HEK293 (cell line): ENCODE data around the gene ZER1.

ENCODE experiments used
- CTCF ChIA-PET: fragments of 350-600 bp; formaldehyde crosslinking; extraction: SDS; loops from one replicate; lab custom pipeline; 2021; ENCODE audit warnings: antibody characterized with exemption; lab: Yijun Ruan, JAX
- POLR2A ChIA-PET: fragments of 300-600 bp; formaldehyde crosslinking; extraction: SDS; loops from one replicate; lab custom pipeline; 2020; ENCODE audit warnings: antibody characterized with exemption, inconsistent platforms; lab: Yijun Ruan, JAX
- H3K27ac ChIP-seq: fragments of 200-500 bp; sonication (Bioruptor generic); 2 replicates; pipeline ENCODE4 v1.5.1; 2014; ENCODE audit warnings: low read depth, low read length, control low read depth, inconsistent platforms; ENCODE audit errors: extremely low read depth
- H3K36me3 ChIP-seq, 2 experiments: fragments of 200-500 bp in 1 of 2; sonication (Bioruptor generic) in 1 of 2; 1 replicate in 1 of 2; 2 replicates in 1 of 2; pipeline ENCODE4 v1.5.1; 2014 to 2017; ENCODE audit warnings: inconsistent platforms in 2 of 2, low read length in 2 of 2; ENCODE audit not compliant: control insufficient read depth in 2 of 2, insufficient read depth in 1 of 2
- H3K4me1 ChIP-seq: fragments of 200-500 bp; sonication (Bioruptor generic); 2 replicates; pipeline ENCODE4 v1.5.1; 2014; ENCODE audit warnings: mild to moderate bottlenecking, low read length, inconsistent platforms; ENCODE audit not compliant: control insufficient read depth, insufficient read depth
- H3K4me3 ChIP-seq: 2 replicates; pipeline ENCODE4 v1.5.1; 2011; ENCODE audit warnings: low read depth, mild to moderate bottlenecking, control low read depth, low read length, moderate library complexity
- H3K9me3 ChIP-seq: fragments of 200-500 bp; sonication (Bioruptor generic); 2 replicates; pipeline ENCODE4 v1.5.1; 2014; ENCODE audit warnings: low read depth, low read length, inconsistent platforms; ENCODE audit not compliant: control insufficient read depth, insufficient read depth
- GLIS2 ChIP-seq: fragments of 450-650 bp; formaldehyde crosslinking; IDR thresholded peaks from 2 replicates; pipeline ENCODE4 v1.5.1; 2016; ENCODE audit warnings: missing biosample characterization, missing genetic modification characterization
- OVOL3 ChIP-seq: fragments of 450-650 bp; formaldehyde crosslinking; IDR thresholded peaks from 2 replicates; pipeline ENCODE4 v1.5.1; 2016; ENCODE audit warnings: missing biosample characterization, missing genetic modification characterization
- ZBTB7A ChIP-seq: fragments of 450-650 bp; formaldehyde crosslinking; IDR thresholded peaks from 2 replicates; pipeline ENCODE4 v1.5.1; 2016; ENCODE audit warnings: low read depth, missing biosample characterization, missing genetic modification characterization
- ZBTB8A ChIP-seq: fragments of 450-650 bp; formaldehyde crosslinking; IDR thresholded peaks from 2 replicates; pipeline ENCODE4 v1.5.1; 2016; ENCODE audit warnings: missing biosample characterization, missing genetic modification characterization
- ZIC2 ChIP-seq: fragments of 450-650 bp; formaldehyde crosslinking; IDR thresholded peaks from 2 replicates; pipeline ENCODE4 v1.5.1; 2016; ENCODE audit warnings: missing biosample characterization, missing genetic modification characterization
- ZNF19 ChIP-seq: fragments of 450-650 bp; formaldehyde crosslinking; IDR thresholded peaks from 2 replicates; pipeline ENCODE4; 2016; ENCODE audit warnings: missing biosample characterization, missing genetic modification characterization, low read depth
- ZNF341 ChIP-seq: fragments of 450-650 bp; formaldehyde crosslinking; IDR thresholded peaks from 2 replicates; pipeline ENCODE4; 2016; ENCODE audit warnings: low read depth, missing biosample characterization, missing genetic modification characterization
- ZNF394 ChIP-seq: fragments of 450-650 bp; formaldehyde crosslinking; IDR thresholded peaks from 2 replicates; pipeline ENCODE4 v1.5.1; 2016; ENCODE audit warnings: missing biosample characterization, missing genetic modification characterization, mild to moderate bottlenecking, moderate library complexity, borderline replicate concordance
- ZNF600 ChIP-seq: fragments of 450-650 bp; formaldehyde crosslinking; IDR thresholded peaks from 2 replicates; pipeline ENCODE4 v1.5.1; 2016; ENCODE audit warnings: missing biosample characterization, missing genetic modification characterization
- ZNF664 ChIP-seq: fragments of 450-650 bp; formaldehyde crosslinking; IDR thresholded peaks from 2 replicates; pipeline ENCODE4 v1.5.1; 2016; ENCODE audit warnings: missing biosample characterization, missing genetic modification characterization
- ZNF670 ChIP-seq: fragments of 450-650 bp; formaldehyde crosslinking; IDR thresholded peaks from 2 replicates; pipeline ENCODE4 v1.5.1; 2016; ENCODE audit warnings: missing biosample characterization, missing genetic modification characterization, low read depth
- ZNF785 ChIP-seq: fragments of 450-650 bp; formaldehyde crosslinking; IDR thresholded peaks from 2 replicates; pipeline ENCODE4 v1.5.1; 2016; ENCODE audit warnings: missing biosample characterization, missing genetic modification characterization
- ZXDB ChIP-seq: fragments of 450-650 bp; formaldehyde crosslinking; IDR thresholded peaks from 2 replicates; pipeline ENCODE4 v1.5.1; 2016; ENCODE audit warnings: missing biosample characterization, missing genetic modification characterization
- TF ChIP-seq, protein P1 (sequence below): fragments of 450-650 bp; formaldehyde crosslinking; IDR thresholded peaks from 2 replicates; pipeline ENCODE4 v1.5.1; 2017; ENCODE audit warnings: missing biosample characterization, missing genetic modification characterization

ZER1 gene

DNA sequence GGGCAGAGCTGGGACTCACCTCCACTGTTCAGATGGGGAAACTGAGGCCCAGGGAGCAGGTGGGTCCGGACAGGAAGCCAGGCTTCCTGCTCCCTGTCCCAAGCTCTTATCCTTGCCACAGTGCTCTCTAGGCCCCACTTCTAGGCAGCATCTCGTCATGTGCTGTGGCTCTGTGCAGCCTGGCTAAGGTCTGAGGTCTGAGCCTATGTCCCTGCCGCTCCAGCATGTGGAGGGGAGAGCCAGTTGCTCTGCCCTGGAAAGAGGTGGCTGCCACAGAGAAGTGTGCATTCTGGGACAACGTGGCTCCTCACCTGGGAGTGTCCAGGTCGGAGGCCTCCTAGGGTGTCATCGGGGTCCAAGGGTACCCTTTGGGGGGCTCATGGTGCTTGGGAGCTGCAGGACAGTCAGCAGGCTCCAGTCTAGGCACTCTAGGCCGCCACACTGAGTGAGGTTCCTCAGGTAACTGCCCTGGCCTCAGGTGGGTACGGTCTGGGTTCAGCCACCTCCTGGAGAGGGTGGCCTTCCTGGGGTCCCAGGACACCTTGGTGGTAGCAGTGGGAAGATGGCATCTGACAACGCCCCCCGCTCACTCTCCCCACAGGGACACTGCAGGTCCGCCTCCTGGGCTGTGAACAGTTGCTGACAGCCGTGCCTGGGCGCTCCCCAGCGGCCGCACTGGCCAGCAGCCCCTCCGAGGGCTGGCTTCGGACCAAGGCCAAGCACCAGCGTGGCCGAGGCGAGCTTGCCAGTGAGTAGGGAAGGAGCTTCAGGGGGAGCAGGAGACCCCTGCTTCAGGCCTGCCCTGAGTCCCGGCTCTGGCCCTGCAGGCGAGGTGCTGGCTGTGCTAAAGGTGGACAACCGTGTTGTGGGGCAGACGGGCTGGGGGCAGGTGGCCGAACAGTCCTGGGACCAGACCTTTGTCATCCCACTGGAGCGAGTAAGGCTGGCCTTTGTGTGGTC is 59.0 kb downstream of the ZER1 start:
- TF ChIP-seq ZXDB (tag by site-specific recombination) = no peak
- peak; percentile 15; the same call in 1 of the 2 replicates for TF ChIP-seq GLIS2 (tag by site-specific recombination)
- TF ChIP-seq ZNF600 = no peak
- TF ChIP-seq ZNF670 (tag by site-specific recombination) = no peak
- no peak for TF ChIP-seq OVOL3 (tag by site-specific recombination)
- no peak for TF ChIP-seq ZNF19 (tag by site-specific recombination)
- no peak for TF ChIP-seq ZNF785
- TF ChIP-seq, protein P1, sequence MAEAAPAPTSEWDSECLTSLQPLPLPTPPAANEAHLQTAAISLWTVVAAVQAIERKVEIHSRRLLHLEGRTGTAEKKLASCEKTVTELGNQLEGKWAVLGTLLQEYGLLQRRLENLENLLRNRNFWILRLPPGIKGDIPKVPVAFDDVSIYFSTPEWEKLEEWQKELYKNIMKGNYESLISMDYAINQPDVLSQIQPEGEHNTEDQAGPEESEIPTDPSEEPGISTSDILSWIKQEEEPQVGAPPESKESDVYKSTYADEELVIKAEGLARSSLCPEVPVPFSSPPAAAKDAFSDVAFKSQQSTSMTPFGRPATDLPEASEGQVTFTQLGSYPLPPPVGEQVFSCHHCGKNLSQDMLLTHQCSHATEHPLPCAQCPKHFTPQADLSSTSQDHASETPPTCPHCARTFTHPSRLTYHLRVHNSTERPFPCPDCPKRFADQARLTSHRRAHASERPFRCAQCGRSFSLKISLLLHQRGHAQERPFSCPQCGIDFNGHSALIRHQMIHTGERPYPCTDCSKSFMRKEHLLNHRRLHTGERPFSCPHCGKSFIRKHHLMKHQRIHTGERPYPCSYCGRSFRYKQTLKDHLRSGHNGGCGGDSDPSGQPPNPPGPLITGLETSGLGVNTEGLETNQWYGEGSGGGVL = no peak
- H3K4me3 ChIP-seq = no peak overlapping the region
- CTCF ChIA-PET = interaction anchor here (1.1 to 1.4 kb wide), 2 partner anchors 10 to 11 kb away, joined by 4 read pairs; partner anchors contain the start of gene PKN3

GRCh38 chr9:128707446-128707845 is 64.3 kb downstream of the ZER1 start:
- H3K9me3 ChIP-seq = no peaks in the 10 kb centered on the region
- POLR2A ChIA-PET = interaction anchor here (0.6 to 2.1 kb wide), 6 partner anchors 8 to 128 kb away, joined by 4 to 10 read pairs (median 5); partner anchors contain the start of gene ZDHHC12
- H3K4me1 ChIP-seq = no peaks in the 10 kb centered on the region
- H3K36me3 ChIP-seq = peaks cover 0 to 34% of the 10 kb centered on the region in 2 experiments; a peak in 2 of 3 replicates
- H3K27ac ChIP-seq = no peak overlapping the region
- CTCF ChIA-PET = interaction anchor here (1.3 to 2.7 kb wide), 2 partner anchors 26 to 72 kb away, joined by 4 to 6 read pairs; no protein-coding TSS in a partner anchor
- TF ChIP-seq ZNF664 (tag by site-specific recombination) (no peak), ZXDB (tag by site-specific recombination) (no peak), ZBTB7A (no peak), ZIC2 (no peak), ZBTB8A (tag by site-specific recombination) (no peak)
- no peak overlapping the region for H3K4me3 ChIP-seq

More for the DNA sequence above, 59.0 kb downstream of the ZER1 start:
- POLR2A ChIA-PET = interaction anchor here (0.7 to 1.8 kb wide), 2 partner anchors 12 to 674 kb away, joined by 3 to 6 read pairs; partner anchors contain the start of gene ZDHHC12
- Histone ChIP-seq H3K36me3 (peaks cover 3 to 45% of the 10 kb centered on the region in 2 experiments; a peak in 2 of 3 replicates), H3K4me1 (no peaks in the 10 kb centered on the region), H3K27ac (no peak overlapping the region), H3K9me3 (no peaks in the 10 kb centered on the region)

- POLR2A ChIA-PET = interaction anchor here (0.6 to 3.7 kb wide), 6 partner anchors 8 to 129 kb away, joined by 3 to 22 read pairs (median 7); partner anchors contain the start of gene ZDHHC12
- Histone ChIP-seq H3K36me3 (peaks cover 0 to 29% of the 10 kb centered on the region in 2 experiments; a peak in 2 of 3 replicates), H3K9me3 (no peaks in the 10 kb centered on the region)
- peak; percentile 40; the same call in 1 of the 2 replicates for TF ChIP-seq ZNF341 (tag by site-specific recombination)
- no peak for TF ChIP-seq ZNF394
- TF ChIP-seq, all 188 proteins: peak for 1
- no peak overlapping the region for H3K27ac ChIP-seq
- H3K4me1 ChIP-seq = no peaks in the 10 kb centered on the region
- no peak overlapping the region for H3K4me3 ChIP-seq
- CTCF ChIA-PET = interaction anchor here (1.3 to 2.7 kb wide), 2 partner anchors 26 to 71 kb away, joined by 4 to 6 read pairs; no protein-coding TSS in a partner anchor
Measured at GRCh38 chr9:128706671-128707381, 64.9 kb downstream of the ZER1 start.
